ENCODE measurements around the gene RNF144B. TPM values are rescaled to one million over a fixed set of nuclear protein-coding genes. Genes with fewer than 3 reads are reported as not detected.

RNF144B gene
- total RNA-seq: 141 and 239 TPM in 2 replicates

GRCh38 chr6:18387061-18387721 lies at the start of gene RNF144B:
Gene RNF144B, plus strand, starts transcription at chr6:18387350. Its CDS starts 12,185 bp downstream, at chr6:18399535.
- Histone ChIP-seq H3K27me3 (ENCODE audit: control insufficient read depth, insufficient read depth, low read length) (no peaks in the 10 kb centered on the region), H3K36me3 (ENCODE audit: control insufficient read depth, insufficient read depth, low read length) (peaks cover 1% of the 10 kb centered on the region), H3K4me3 (ENCODE audit: low read depth, low read length) (peak within 1 kb of the TSS; percentile 57)
- FAIRE-seq (no peak), DNase-seq (ENCODE audit: low read depth) (peak; percentile 94)
- no peak for TF ChIP-seq CTCF (IDR thresholded peaks at IDR 0.05; ENCODE audit: insufficient read depth, low read length, severe bottlenecking)

- H3K4me3 ChIP-seq (ENCODE audit: low read depth, low read length): no peak overlapping the region
- no peak for DNase-seq (ENCODE audit: low read depth)
- TF ChIP-seq CTCF (IDR thresholded peaks at IDR 0.05; ENCODE audit: insufficient read depth, low read length, severe bottlenecking): no peak
- no peaks in the 10 kb centered on the region for H3K36me3 ChIP-seq (ENCODE audit: control insufficient read depth, insufficient read depth, low read length)
- no peaks in the 10 kb centered on the region for H3K27me3 ChIP-seq (ENCODE audit: control insufficient read depth, insufficient read depth, low read length)
- FAIRE-seq: no peak
Measured at GRCh38 chr6:18339599-18339998, 47.6 kb upstream of the RNF144B start.

- FAIRE-seq (peak; percentile 76), DNase-seq (ENCODE audit: low read depth) (peak; percentile 98)
- Histone ChIP-seq H3K36me3 (ENCODE audit: control insufficient read depth, insufficient read depth, low read length) (no peaks in the 10 kb centered on the region), H3K4me3 (ENCODE audit: low read depth, low read length) (peak overlapping the region; percentile 2), H3K27me3 (ENCODE audit: control insufficient read depth, insufficient read depth, low read length) (no peaks in the 10 kb centered on the region)
- TF ChIP-seq CTCF (IDR thresholded peaks at IDR 0.05; ENCODE audit: insufficient read depth, low read length, severe bottlenecking): no peak
Measured at GRCh38 chr6:18340781-18341551, 46.2 kb upstream of the RNF144B start.

- no peak for TF ChIP-seq CTCF (IDR thresholded peaks at IDR 0.05; ENCODE audit: insufficient read depth, low read length, severe bottlenecking)
Measured at GRCh38 chr6:18342223-18342622, 44.9 kb upstream of the RNF144B start.

GRCh38 chr6:18343741-18344140 lies 43.4 kb upstream of the RNF144B start:
- FAIRE-seq: no peak
- Histone ChIP-seq H3K27me3 (ENCODE audit: control insufficient read depth, insufficient read depth, low read length) (no peaks in the 10 kb centered on the region), H3K36me3 (ENCODE audit: control insufficient read depth, insufficient read depth, low read length) (no peaks in the 10 kb centered on the region), H3K4me3 (ENCODE audit: low read depth, low read length) (no peak overlapping the region)
- TF ChIP-seq CTCF (IDR thresholded peaks at IDR 0.05; ENCODE audit: insufficient read depth, low read length, severe bottlenecking): no peak
- DNase-seq (ENCODE audit: low read depth): peak; percentile 98

More at GRCh38 chr6:18342223-18342622, 44.9 kb upstream of the RNF144B start:
- FAIRE-seq: no peak
- Histone ChIP-seq H3K36me3 (ENCODE audit: control insufficient read depth, insufficient read depth, low read length) (no peaks in the 10 kb centered on the region), H3K27me3 (ENCODE audit: control insufficient read depth, insufficient read depth, low read length) (no peaks in the 10 kb centered on the region), H3K4me3 (ENCODE audit: low read depth, low read length) (no peak overlapping the region)
- DNase-seq (ENCODE audit: low read depth): peak; percentile 99

Measured in bronchial epithelial cell (primary cell).